Measurements from ENCODE around the gene RANBP17.
"Not testable (repeated sequence)": the region's sequence is repeated elsewhere in the genome, so short reads cannot be mapped to it uniquely, and the experiment has no call there.

The RANBP17 gene

DNA sequence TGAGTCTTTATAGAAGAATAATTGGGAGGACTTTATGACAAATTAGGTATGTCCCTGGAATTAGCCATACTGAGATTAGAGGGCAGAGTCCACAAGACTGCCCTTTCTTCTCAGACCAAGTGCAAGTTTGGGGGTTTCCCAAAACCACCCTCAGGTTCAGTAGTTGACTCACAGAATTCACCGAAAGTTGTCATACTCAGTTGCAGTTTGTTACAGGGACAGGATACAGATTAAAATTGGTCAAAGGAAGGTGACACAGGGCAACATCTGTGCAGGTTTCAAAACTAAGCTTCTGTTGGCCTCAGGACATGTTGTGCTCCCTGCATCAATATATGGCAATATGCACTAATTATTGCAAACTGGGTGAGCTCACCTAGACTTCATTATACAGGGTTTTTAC is 3.8 kb downstream of the RANBP17 start:
- Histone ChIP-seq H3K27me3 (ENCODE audit: control insufficient read depth, insufficient read depth, low read length) (no peaks in the 10 kb centered on the region), H3K4me3 (ENCODE audit: low read length) (no peak overlapping the region), H3K9me3 (ENCODE audit: control insufficient read depth, insufficient read depth, low read length) (no peaks in the 10 kb centered on the region; the same call in 1 of the 2 replicates), H3K4me1 (ENCODE audit: control insufficient read depth, insufficient read depth, low read length) (peaks cover 6% of the 10 kb centered on the region; the same call in 1 of the 2 replicates), H3K27ac (ENCODE audit: low read length) (no peak overlapping the region), H3K36me3 (ENCODE audit: control insufficient read depth, insufficient read depth, low read length) (no peaks in the 10 kb centered on the region)
- no peak for DNase-seq (ENCODE audit: low read depth, low spot score)
- no CpG with 5 or more reads among the region's 1 CpG for WGBS (ENCODE audit: insufficient coverage, insufficient read length)

DNA sequence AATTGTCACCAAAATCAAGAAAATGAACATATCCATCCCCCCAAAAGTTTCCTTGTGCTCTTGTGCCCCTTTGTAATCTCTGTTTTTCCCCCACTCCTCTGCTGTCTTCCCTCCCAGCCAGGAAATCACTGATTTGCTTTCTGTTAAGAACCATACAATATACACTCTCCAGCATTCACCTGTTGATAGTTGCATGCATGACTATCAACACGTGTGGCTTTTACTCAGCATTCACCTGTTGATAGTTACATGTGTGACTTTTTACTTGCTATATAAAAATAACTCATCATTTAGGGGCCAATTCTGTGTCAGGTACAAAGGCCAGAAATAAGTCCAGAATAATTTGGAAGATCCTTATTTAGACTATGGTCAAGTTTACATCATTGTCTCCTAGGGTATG is 6.0 kb downstream of the RANBP17 start:
- no CpG with 5 or more reads among the region's 1 CpG for WGBS (ENCODE audit: insufficient coverage, insufficient read length)
- H3K36me3 ChIP-seq (ENCODE audit: control insufficient read depth, insufficient read depth, low read length) = no peaks in the 10 kb centered on the region
- no peaks in the 10 kb centered on the region for H3K9me3 ChIP-seq (ENCODE audit: control insufficient read depth, insufficient read depth, low read length)
- DNase-seq (ENCODE audit: low read depth, low spot score) = no peak
- H3K27me3 ChIP-seq (ENCODE audit: control insufficient read depth, insufficient read depth, low read length) = no peaks in the 10 kb centered on the region
- no peak overlapping the region for H3K27ac ChIP-seq (ENCODE audit: low read length)
- peaks cover 6% of the 10 kb centered on the region; the same call in 1 of the 2 replicates for H3K4me1 ChIP-seq (ENCODE audit: control insufficient read depth, insufficient read depth, low read length)
- H3K4me3 ChIP-seq (ENCODE audit: low read length) = no peak overlapping the region

DNA sequence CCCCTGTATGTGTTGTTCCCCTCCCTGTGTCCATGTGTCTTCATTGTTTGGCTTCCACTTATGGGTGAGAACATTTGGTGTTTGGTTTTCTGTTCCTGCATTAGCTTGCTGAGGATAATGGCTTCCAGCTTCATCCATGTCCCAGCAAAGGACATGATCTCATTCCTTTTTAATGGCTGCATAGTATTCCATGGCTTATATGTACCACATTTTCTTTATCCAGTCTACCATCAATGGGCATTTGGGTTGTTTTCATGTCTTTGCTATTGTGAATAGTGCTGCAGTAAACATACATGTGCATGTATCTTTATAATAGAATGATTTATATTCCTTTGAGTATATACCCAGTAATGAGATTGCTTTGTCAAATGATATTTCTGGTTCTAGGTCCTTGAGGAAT is 8.6 kb downstream of the RANBP17 start:
- H3K27ac ChIP-seq (ENCODE audit: low read length); H3K4me1 ChIP-seq (ENCODE audit: control insufficient read depth, insufficient read depth, low read length); H3K27me3 ChIP-seq (ENCODE audit: control insufficient read depth, insufficient read depth, low read length); H3K36me3 ChIP-seq (ENCODE audit: control insufficient read depth, insufficient read depth, low read length); DNase-seq (ENCODE audit: low read depth, low spot score); H3K4me3 ChIP-seq (ENCODE audit: low read length); H3K9me3 ChIP-seq (ENCODE audit: control insufficient read depth, insufficient read depth, low read length): not testable (repeated sequence)

DNA sequence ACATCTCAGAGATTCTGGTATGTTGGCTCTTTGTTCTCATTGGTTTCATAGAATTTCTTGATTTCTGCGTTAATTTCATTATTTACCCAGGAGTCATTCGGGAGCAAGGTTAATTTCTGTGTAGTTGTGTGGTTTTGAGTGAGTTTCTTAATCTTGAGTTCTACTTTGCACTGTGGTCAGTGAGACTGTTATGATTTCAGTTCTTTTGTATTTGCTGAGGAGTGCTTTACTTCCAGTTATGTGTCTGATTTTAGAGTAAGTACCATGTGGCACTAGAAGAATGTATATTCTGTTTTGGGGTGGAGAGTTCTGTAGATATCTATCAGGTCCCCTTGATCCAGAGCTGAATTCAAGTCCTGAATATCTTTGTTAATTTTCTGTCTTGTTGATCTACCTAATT is 12.2 kb downstream of the RANBP17 start:
- no peak overlapping the region for H3K27ac ChIP-seq (ENCODE audit: low read length)
- no peaks in the 10 kb centered on the region for H3K9me3 ChIP-seq (ENCODE audit: control insufficient read depth, insufficient read depth, low read length)
- no peak overlapping the region for H3K4me3 ChIP-seq (ENCODE audit: low read length)
- no peak for DNase-seq (ENCODE audit: low read depth, low spot score)
- no CpG with 5 or more reads among the region's 2 CpGs for WGBS (ENCODE audit: insufficient coverage, insufficient read length)
- H3K27me3 ChIP-seq (ENCODE audit: control insufficient read depth, insufficient read depth, low read length) = no peaks in the 10 kb centered on the region
- H3K36me3 ChIP-seq (ENCODE audit: control insufficient read depth, insufficient read depth, low read length) = no peaks in the 10 kb centered on the region
- H3K4me1 ChIP-seq (ENCODE audit: control insufficient read depth, insufficient read depth, low read length) = no peaks in the 10 kb centered on the region

DNA sequence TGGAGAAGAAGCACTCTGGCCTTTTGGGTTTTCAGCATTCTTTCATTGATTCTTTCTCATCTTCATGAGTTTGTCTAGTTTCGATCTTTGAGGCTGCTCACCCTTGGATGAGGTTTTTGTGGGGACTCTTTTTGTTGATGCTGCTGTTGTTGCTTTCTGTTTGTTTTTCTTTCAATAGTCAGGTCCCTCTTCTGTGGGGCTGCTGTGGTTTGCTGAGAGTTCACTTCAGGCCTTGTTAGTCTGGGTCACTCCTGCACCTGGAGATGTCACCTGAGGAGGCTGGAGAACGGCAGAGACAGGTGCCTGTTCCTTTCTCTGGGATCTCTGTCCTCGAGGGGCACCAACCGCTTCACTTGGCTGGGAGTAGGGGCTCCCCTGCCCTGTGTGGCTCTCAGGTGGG is 14.0 kb downstream of the RANBP17 start:
- no peaks in the 10 kb centered on the region for H3K36me3 ChIP-seq (ENCODE audit: control insufficient read depth, insufficient read depth, low read length)
- no peaks in the 10 kb centered on the region for H3K27me3 ChIP-seq (ENCODE audit: control insufficient read depth, insufficient read depth, low read length)
- H3K27ac ChIP-seq (ENCODE audit: low read length) = no peak overlapping the region
- no peak for DNase-seq (ENCODE audit: low read depth, low spot score)
- H3K4me3 ChIP-seq (ENCODE audit: low read length) = no peak overlapping the region
- H3K4me1 ChIP-seq (ENCODE audit: control insufficient read depth, insufficient read depth, low read length) = no peaks in the 10 kb centered on the region
- no peaks in the 10 kb centered on the region for H3K9me3 ChIP-seq (ENCODE audit: control insufficient read depth, insufficient read depth, low read length)
- WGBS (ENCODE audit: insufficient coverage, insufficient read length) = no CpG with 5 or more reads among the region's 4 CpGs

DNA sequence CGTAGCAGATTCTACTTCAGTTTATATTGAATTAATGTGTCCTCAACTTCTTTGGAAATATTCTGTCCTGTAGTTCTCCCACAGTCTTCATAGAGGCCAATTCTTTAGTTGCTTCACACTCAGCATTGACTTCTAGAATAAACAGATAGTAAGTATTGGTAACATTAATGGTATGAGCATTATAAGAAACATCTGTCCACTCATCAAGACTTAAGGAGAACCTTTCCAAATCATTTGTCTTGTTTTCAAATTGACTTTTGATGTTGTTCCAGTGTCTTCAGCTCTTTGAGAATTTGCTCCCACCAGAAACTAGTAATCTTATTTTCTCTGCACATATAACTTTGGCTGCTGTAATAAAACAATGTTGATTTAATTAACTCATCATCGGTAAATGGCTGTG is 18.3 kb downstream of the RANBP17 start:
- H3K4me3 ChIP-seq (ENCODE audit: low read length) = no peak overlapping the region
- no CpG with 5 or more reads among the region's 2 CpGs for WGBS (ENCODE audit: insufficient coverage, insufficient read length)
- no peak overlapping the region for H3K27ac ChIP-seq (ENCODE audit: low read length)
- no peak for DNase-seq (ENCODE audit: low read depth, low spot score)
- H3K36me3 ChIP-seq (ENCODE audit: control insufficient read depth, insufficient read depth, low read length) = no peaks in the 10 kb centered on the region
- no peaks in the 10 kb centered on the region for H3K27me3 ChIP-seq (ENCODE audit: control insufficient read depth, insufficient read depth, low read length)
- H3K9me3 ChIP-seq (ENCODE audit: control insufficient read depth, insufficient read depth, low read length) = no peaks in the 10 kb centered on the region
- H3K4me1 ChIP-seq (ENCODE audit: control insufficient read depth, insufficient read depth, low read length) = no peaks in the 10 kb centered on the region

DNA sequence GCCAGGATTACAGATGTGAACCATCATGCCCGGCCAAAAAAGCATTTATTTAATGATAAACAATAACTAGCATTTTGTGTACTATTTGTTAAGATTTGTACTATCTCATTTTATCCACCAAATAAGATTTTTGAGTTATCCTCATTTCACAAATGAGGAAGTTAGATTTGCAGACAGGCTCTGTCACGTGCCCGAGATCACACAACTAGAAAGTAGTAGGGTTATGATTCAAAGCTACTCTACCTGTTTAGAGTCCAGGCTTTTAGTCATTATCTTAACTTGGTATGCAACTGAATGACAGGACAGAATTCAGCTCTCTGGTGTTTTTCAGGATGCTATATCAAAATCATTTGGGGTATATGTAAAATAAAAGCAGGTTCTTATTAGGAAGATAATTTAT is 20.5 kb downstream of the RANBP17 start:
- WGBS (ENCODE audit: insufficient coverage, insufficient read length) = no CpG with 5 or more reads among the region's 3 CpGs
- H3K9me3 ChIP-seq (ENCODE audit: control insufficient read depth, insufficient read depth, low read length) = no peaks in the 10 kb centered on the region
- no peak overlapping the region for H3K27ac ChIP-seq (ENCODE audit: low read length)
- no peak overlapping the region for H3K4me3 ChIP-seq (ENCODE audit: low read length)
- no peak for DNase-seq (ENCODE audit: low read depth, low spot score)
- H3K27me3 ChIP-seq (ENCODE audit: control insufficient read depth, insufficient read depth, low read length) = no peaks in the 10 kb centered on the region
- no peaks in the 10 kb centered on the region for H3K4me1 ChIP-seq (ENCODE audit: control insufficient read depth, insufficient read depth, low read length)
- no peaks in the 10 kb centered on the region for H3K36me3 ChIP-seq (ENCODE audit: control insufficient read depth, insufficient read depth, low read length)

DNA sequence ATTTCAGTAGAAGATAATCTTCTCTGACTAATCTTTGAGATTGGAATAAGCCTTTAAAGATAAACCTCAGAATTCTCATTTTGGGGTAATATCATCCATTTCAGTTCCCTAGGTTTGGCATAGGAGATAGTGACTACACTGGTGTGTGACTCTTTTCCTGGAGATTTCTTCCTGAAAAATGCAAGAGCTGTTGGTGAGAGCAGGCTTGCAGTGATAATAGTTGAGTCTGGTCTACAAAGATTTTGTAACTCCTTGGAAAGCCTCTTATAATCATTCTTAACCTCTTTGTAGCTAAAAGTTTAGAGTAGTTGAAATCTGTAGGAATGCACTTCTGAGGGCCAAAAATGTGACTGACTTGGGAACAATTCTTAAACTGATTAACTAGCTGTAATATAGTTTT is 23.4 kb downstream of the RANBP17 start:
- no peaks in the 10 kb centered on the region for H3K9me3 ChIP-seq (ENCODE audit: control insufficient read depth, insufficient read depth, low read length)
- DNase-seq (ENCODE audit: low read depth, low spot score) = no peak
- no peaks in the 10 kb centered on the region for H3K27me3 ChIP-seq (ENCODE audit: control insufficient read depth, insufficient read depth, low read length)
- no peak overlapping the region for H3K27ac ChIP-seq (ENCODE audit: low read length)
- no peak overlapping the region for H3K4me3 ChIP-seq (ENCODE audit: low read length)
- H3K4me1 ChIP-seq (ENCODE audit: control insufficient read depth, insufficient read depth, low read length) = no peaks in the 10 kb centered on the region
- no peaks in the 10 kb centered on the region for H3K36me3 ChIP-seq (ENCODE audit: control insufficient read depth, insufficient read depth, low read length)

DNA sequence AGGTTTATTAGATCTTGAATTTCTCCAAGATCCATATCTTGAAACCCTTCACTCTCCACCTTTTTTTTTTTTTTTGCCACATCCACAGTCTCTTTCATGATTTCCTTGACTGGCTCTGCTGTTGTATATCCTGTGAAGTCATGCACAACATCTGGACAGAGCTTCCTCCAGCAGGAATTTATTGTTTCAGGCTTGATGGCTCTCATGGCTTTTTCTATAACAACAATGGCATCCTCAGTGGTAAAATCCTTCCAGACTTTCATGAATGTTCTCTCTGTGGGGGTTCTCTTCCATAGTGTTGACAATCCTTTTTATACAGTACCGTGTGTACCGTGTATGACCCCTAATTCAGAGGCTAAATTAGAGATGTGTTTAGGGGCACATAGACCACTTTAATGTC is 24.0 kb downstream of the RANBP17 start:
- WGBS (ENCODE audit: insufficient coverage, insufficient read length) = no CpG with 5 or more reads among the region's 2 CpGs
- H3K9me3 ChIP-seq (ENCODE audit: control insufficient read depth, insufficient read depth, low read length) = no peaks in the 10 kb centered on the region
- H3K4me1 ChIP-seq (ENCODE audit: control insufficient read depth, insufficient read depth, low read length) = no peaks in the 10 kb centered on the region
- no peak for DNase-seq (ENCODE audit: low read depth, low spot score)
- H3K27ac ChIP-seq (ENCODE audit: low read length) = no peak overlapping the region
- no peak overlapping the region for H3K4me3 ChIP-seq (ENCODE audit: low read length)
- no peaks in the 10 kb centered on the region for H3K27me3 ChIP-seq (ENCODE audit: control insufficient read depth, insufficient read depth, low read length)
- no peaks in the 10 kb centered on the region for H3K36me3 ChIP-seq (ENCODE audit: control insufficient read depth, insufficient read depth, low read length)

DNA sequence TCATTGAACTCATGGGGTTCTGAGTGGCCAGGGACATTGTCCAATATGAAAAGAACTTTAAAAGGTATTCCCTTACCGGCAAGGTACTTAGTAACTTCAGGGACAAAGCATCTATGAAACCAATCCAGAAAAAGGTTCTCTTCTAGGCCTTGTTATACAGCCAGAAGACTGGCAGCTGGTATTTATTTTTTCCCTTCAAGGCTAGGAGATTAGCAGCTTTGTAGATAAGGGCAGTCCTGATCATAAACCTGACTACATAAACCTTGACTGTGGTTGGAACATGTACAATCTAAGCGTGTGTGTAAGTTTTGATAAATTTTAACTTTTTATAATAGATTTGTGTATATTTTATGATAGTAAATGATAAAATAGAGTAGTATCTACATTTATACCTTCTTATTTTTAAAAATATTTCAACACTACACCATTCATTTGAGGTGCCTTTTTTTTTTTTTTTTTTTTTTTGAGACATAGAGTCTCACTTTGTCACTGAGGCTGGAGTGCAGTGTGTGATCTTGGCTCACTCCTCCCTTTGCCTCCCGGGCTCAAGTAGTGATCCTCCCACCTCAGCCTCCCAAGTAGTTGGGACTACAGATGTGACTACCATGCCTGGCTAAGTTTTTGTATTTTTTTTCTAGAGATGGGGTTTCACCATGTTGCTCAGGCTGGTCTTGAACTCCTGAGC is 24.5 kb downstream of the RANBP17 start:
- H3K4me1 ChIP-seq (ENCODE audit: control insufficient read depth, insufficient read depth, low read length) = no peaks in the 10 kb centered on the region
- no CpG with 5 or more reads among the region's 3 CpGs for WGBS (ENCODE audit: insufficient coverage, insufficient read length)

DNA sequence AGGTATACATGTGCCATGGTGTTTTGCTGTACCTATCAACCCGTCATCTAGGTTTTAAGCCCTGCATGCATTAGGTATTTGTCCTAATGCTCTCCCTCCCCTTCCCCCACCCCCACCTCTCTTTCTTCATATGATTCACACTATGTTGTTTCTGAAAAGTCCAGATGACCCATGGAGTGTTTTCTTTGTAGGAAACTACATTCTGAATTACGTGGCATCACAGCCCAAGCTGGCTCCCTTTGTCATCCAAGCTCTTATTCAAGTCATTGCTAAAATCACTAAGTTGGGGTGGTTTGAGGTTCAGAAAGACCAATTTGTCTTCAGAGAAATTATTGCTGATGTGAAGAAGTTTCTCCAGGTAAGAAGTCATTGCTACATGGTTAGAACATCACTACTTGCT is 30.4 kb downstream of the RANBP17 start:
- Histone ChIP-seq H3K27me3 (ENCODE audit: control insufficient read depth, insufficient read depth, low read length) (no peaks in the 10 kb centered on the region), H3K27ac (ENCODE audit: low read length) (no peak overlapping the region), H3K36me3 (ENCODE audit: control insufficient read depth, insufficient read depth, low read length) (no peaks in the 10 kb centered on the region), H3K4me3 (ENCODE audit: low read length) (no peak overlapping the region), H3K4me1 (ENCODE audit: control insufficient read depth, insufficient read depth, low read length) (no peaks in the 10 kb centered on the region), H3K9me3 (ENCODE audit: control insufficient read depth, insufficient read depth, low read length) (no peaks in the 10 kb centered on the region)
- no peak for DNase-seq (ENCODE audit: low read depth, low spot score)
- no CpG with 5 or more reads among the region's 2 CpGs for WGBS (ENCODE audit: insufficient coverage, insufficient read length)

More for the DNA sequence above, 24.5 kb downstream of the RANBP17 start:
- no peaks in the 10 kb centered on the region for H3K36me3 ChIP-seq (ENCODE audit: control insufficient read depth, insufficient read depth, low read length)
- H3K27me3 ChIP-seq (ENCODE audit: control insufficient read depth, insufficient read depth, low read length) = no peaks in the 10 kb centered on the region
- H3K4me3 ChIP-seq (ENCODE audit: low read length) = no peak overlapping the region
- H3K27ac ChIP-seq (ENCODE audit: low read length) = no peak overlapping the region
- DNase-seq (ENCODE audit: low read depth, low spot score) = no peak
- no peaks in the 10 kb centered on the region for H3K9me3 ChIP-seq (ENCODE audit: control insufficient read depth, insufficient read depth, low read length)
